GM21360 (cell line): ENCODE measurements around the gene BLOC1S2.
A peak's percentile ranks its signal among the peaks of the same experiment; 100 is the strongest.
"Not testable (repeated sequence)": the region's sequence is repeated elsewhere in the genome, so short reads cannot be mapped to it uniquely, and the experiment has no call there.

Experiments used
- ATAC-seq: cut with Tn5 transposase; IDR thresholded peaks from one replicate; pipeline ENCODE4 v1.9.1; 2021; ENCODE audit warnings: mild to moderate bottlenecking, moderate library complexity; ENCODE audit not compliant: unreplicated experiment

The BLOC1S2 gene

DNA sequence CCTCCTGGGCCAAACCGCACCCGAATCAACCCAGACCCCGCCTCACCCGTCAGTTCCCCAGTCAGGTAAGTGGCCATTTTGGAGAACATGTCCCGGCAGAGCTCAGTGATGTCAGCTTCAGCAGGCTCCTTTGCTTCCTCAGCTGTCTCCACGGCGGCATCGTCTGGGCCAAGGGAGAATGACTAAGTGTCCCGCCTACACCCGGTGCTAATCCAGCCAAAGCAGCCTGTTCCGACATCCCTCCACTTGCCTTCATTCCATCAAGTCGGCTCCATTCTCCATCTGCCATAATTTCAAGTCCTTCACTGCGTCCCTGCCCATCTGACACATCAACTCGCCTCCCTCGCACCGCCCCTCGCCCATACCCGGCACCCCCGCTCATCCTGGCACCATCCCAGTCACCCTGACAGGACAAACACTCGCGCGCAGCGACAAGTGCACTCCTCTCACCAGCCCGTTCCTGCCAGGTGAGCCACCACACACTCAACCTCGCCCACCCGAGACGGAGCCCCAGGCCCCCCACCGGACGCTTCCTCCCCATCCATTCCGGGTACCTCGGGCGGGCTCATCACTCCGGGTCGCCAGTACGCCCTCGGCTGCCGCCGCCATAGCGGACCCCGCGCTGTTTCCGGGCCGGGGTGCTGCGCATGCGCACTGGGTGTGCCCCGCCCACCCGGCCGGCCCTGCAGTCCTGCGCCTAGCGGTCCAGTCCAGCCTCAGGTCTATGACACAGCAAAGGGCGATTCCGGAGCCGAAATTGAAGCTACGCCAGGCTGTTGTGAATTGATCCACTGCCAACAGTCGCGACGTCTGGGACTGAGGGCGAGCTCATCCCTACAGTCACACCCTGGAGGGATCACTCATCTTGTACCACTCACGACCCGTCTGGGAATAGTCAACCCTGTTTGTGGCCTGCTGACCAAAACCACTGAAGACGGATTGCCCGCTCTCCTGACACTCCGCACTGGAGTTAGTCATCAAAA lies at the start of gene BLOC1S2:
BLOC1S2 (minus strand) TSS at position 630 of the 983 bp plus-strand sequence; CDS start at position 609, 21 bp downstream.
- ATAC-seq: peak; percentile 87

DNA sequence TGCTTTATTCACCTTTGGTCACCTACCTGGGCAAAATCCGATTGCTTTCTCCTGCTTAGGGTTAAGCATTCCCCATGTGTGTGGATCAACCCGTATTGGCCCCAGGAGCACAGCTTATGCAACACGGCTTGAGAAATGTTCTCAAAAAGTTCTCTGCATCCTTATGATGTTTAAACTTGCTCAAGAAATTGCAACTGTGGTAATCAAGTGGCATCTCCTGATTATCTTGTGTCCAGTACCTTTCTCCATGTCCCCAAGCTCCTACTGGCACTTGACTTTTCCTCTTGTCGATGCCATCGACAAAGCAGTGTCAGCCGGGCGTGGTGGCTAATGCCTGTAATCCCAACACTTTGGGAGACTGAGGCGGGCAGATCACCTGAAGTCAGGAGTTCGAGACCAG lies 48.3 kb upstream of the BLOC1S2 start:
- ATAC-seq: no peak

DNA sequence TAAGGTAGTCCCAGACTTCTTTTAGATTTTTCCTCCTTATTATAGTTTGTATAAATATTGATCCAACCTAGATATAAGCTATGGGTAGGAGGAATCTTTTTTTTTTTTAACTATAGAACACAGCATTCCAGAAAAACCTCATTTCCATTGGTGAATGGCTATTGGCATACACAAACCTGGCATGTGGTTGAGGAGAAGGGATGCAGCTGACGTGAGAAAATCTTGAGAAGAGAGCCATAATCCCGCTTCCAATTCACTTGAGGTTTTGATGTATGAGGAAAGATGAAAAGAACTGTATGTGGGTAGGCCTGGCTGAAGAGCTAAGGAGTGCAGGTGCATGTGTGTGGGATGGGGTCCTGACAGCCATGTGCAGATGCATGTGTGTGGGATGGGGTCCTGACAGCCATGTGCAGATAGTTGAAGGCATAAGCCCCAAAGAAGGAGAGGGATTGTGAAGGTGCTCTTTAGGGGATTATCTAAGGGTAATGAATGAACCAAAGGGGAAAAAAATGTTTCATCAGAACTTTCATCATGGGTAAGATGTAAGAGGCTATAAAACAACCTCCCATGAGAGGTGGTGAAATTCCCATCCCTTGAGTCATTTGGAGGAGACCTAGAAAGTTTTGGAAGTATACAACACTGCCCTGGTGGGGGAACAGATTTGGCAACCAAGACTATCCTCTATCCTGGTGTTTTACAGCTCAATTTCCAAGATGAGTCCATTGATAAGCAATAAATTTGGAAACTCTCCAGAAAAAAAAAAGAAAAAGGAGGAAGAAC lies 47.4 kb upstream of the BLOC1S2 start:
- no peak for ATAC-seq

DNA sequence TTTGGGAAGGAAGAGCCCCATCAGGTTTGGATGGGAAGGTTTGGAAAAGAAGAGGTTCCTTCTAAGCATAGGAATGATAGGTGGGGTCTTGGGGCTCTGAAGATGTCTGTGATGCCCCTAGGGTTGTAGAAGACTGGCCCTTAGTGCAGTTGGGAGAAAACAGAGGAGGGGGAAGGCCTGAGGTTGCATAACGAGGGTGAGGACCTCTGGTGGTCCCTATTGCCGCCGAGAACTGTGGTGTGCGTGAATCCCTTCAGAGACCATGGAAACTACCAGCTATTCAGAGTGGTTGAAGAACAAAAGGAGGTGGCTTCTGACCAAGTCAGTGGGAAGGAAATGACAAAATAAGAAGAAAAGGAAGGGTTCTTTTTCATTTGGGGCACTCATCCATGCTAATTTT lies 46.6 kb upstream of the BLOC1S2 start:
- no peak for ATAC-seq

DNA sequence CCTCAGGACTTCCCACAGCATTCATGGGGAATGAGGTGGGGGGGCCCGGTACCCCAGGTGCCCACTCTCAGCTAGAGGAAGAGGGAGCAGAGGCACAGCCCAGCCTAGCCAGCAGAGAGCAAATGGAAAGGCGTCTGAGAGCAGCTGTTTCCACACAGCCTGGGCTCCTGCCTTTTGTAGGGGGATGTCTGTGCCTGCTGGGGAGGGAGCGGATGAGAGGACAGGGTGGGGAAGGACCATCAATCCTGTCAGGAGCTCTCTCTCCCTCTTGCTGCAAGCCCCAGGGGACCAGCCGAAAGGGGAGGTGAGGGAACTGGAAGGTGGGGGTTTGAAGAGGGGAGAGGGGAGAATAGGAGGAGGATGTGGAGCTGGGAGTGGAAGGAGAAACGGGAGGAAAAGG lies 43.6 kb upstream of the BLOC1S2 start, which contains the start of gene PKD2L1:
PKD2L1 (minus strand) TSS at position 150 of the 400 bp plus-strand sequence; CDS start at position 25, 125 bp downstream.
- no peak for ATAC-seq

DNA sequence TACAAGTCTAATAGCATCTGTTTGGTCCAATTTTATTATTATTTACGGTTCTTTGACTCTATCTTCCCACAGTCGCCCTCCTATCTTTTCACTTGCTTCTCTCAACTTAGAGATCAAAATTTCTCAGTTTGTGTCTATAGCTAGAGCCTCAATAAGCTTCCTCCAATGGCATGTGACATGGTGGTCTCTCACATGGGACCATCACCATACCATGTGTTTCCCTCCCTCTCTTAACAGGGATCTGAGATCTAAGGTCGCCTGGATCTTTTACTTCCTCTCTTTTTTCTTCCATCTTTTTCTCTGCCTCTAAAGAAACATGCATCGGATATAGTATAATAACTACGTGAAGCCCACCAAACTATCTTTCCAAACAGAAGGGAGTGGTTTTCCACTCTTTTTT lies 41.7 kb upstream of the BLOC1S2 start:
- no peak for ATAC-seq

DNA sequence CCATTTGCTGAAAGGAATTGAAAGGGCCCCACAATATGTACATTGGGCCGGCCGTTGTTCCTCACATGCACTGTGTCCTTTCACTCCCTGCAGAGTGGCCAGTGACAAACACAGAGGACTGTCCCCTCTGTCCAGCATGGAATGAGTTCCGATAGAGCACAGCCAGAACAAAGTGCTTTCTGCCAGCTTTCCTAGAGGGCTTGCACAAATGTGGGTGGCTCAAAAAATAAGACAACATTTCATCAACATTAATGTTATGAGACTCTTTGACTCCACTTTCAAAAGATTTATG lies 41.2 kb upstream of the BLOC1S2 start:
- no peak for ATAC-seq

DNA sequence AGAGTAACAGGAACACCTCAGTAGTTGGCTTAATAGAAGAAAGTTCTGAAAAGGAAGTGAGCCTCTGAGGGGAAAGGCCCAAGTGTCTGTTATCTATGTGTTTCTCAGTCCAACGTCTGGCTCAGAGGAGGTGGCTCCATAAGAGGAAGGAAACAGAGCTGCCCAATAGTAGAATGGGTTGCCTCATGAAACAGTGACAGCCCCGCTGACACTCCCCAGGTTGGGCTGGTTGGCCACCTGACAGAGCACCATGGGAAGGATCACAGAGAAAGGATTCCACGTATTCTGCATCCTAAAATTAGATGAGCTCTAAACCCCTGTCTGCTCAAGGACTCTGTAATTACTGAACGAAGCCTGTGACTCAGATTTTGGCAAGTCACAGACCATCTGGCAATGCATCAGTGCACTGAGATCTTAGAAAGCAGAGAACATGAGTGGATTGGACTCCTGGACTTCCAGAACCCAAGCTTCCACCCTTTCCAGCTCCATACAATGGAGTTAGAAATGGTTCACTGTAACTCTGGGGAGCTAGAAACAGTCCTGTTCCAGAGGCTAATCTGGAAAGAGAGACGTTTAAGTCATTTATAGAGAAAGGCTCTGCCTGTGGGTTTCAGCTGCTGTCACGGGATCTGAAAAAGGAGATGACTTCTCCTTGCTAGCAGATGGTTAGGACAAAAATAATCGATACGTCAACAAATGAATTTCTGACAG lies 40.7 kb upstream of the BLOC1S2 start:
- peak; percentile 97 for ATAC-seq

DNA sequence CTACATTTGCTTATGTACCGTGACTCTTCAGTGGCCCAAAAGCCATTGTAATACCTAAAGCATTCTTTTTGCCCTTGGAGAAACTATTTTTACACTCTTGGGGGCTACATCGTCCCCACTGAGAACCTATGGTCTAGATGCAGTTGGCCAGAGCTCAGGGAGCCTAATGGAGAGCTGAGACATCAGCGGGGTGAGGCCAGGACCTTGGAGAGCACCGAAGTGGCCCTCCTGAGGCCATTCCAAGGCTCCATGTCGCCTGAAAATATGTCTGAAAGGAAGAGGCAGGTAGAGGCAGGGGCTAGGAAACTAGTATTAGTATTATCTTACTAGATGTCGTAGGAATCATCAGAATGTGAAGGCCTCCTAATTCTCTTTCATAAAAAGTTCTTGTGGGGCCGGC lies 38.7 kb upstream of the BLOC1S2 start:
- no peak for ATAC-seq

DNA sequence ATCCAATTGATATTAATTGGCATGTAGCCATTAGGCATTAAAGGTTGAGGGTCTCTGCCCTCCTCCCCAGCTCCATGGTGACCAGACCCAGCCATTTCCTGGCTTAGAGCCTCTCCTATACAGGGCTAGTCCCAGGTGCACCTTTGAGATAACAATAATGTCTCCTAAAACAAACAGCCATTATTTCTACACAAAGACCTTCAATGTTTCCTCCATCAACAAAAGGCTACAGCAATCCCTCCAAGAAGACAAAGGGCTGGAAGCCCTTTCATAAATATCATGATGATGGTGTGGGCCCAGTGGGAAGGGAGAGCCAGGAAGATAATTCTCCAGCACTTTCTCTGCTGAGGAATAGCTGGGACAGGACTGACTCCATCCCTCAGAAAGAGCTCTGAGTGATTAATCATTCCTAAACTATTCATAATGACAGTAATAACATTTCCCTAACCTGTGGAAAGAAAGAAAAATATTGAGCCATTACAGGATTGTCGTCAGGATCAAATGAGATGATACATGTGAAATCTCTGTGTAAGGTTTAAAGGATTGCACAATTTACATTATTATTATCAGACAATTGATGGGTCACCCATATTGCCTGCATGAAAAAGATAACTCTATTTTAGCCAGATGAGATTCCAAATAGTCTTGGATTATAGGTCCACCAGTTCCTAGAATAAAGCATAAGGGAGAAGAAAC lies 33.4 kb upstream of the BLOC1S2 start:
- no peak for ATAC-seq

DNA sequence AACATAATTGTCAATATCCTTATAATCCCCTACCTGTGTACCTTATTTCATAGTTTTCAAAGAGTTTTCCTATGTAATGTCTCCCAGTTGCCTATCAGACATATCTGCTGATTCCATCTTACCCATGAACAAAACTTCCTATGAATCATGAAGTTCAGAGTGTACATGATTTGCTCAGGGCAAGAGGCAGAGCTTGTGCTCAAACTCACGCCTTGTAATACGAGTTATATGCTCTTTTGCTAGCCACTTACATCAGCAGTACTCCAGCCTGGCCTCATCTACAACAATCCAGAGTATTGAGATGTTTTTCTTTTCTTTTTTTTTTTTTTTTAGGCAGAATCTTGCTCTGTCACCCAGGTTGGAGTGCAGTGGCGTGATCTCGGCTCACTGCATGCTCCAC lies 31.7 kb upstream of the BLOC1S2 start:
- ATAC-seq: no peak

DNA sequence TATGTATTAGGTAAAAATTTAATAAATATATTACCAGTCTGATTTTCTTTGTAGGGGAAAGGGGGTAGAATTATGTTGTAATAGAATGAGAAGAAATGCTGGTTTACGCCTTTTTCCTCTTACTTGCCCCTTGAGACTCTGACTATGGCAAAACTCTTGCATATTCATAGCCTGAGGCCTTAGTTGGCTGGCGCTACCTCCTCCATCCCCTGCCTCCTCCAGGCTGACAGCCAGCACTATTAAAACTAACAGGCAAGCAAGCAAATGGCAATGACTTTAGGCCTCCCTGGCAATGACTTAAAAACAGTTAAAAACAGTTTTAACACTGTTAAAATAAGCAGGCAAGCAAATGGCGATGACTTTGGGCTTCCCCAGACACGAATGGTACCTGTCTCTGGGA lies 29.1 kb upstream of the BLOC1S2 start:
- ATAC-seq: no peak

DNA sequence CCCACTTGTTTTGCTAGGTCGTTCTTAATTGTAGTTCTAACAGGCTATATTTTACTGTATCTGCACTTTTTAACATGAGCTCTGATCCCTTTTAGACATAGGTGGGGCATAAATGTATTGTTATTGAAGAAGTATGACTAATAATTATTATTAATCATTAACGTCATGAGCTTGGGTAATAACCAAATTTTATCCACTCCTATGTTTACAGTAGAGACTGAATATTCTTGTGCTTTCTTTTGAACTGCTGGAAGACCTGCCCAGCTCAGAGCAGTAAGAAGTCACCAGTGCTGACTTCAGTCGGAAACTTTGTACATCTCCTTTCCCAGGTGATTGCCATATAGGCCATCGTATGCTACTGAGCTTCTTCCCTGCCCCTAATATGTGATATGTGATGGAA lies 24.8 kb upstream of the BLOC1S2 start:
- ATAC-seq: no peak

DNA sequence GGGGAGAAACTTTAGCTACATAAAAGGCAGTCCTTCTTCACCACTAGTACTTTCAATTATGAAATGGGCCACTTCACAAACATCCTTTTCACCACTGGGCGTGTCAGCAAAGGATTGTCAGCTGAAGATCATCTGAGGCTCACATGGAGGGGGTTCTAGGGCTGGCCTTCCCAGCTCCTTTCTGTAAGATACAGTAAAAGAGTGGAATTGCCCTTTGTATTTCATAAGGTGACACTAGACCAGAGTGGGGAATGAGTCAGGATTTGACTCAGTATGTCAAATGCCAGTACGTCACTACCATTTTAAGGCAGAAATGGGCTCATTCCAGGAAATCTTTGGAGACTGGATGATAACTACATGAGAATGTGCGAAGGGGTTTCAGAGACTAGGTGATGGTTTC lies 21.2 kb upstream of the BLOC1S2 start:
- ATAC-seq: no peak

DNA sequence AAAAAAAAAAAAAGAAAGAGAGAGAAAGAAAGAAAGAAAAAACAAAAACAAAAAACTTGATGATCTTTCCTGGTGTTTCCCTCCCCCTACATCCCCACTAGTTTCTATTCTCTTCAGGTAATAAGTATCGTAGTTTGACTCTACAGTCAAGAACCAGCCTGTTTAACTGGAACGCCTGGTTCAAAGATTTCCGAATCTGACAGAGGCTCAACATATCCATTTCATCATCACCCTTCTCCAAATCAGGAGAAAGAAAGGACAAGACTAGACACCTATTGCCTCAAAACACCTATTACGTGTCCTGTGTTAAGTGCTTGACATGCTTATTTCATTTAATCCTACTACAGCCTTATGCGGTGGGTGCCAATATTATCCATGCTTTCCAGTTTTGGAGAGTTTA lies 20.4 kb upstream of the BLOC1S2 start:
- ATAC-seq: no peak

DNA sequence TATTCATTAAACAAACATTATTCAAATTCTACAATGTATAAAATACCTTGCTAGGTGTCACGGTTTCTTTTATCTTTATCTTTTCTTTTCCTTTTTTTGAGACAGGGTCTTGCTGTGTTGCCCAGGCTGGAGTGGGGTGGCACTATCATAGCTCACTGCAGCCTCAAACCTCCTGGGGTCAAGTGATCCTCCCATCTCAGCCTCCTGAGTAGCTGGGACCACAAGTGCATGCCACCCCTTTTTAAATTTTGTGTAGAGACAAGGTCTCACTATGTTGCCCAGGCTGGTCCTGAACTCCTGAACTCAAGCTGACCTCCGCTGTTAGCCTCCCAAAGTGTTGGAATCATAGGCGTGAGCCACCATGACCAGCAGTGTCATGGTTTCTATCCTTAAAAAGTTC lies 17.9 kb upstream of the BLOC1S2 start:
- no peak for ATAC-seq

DNA sequence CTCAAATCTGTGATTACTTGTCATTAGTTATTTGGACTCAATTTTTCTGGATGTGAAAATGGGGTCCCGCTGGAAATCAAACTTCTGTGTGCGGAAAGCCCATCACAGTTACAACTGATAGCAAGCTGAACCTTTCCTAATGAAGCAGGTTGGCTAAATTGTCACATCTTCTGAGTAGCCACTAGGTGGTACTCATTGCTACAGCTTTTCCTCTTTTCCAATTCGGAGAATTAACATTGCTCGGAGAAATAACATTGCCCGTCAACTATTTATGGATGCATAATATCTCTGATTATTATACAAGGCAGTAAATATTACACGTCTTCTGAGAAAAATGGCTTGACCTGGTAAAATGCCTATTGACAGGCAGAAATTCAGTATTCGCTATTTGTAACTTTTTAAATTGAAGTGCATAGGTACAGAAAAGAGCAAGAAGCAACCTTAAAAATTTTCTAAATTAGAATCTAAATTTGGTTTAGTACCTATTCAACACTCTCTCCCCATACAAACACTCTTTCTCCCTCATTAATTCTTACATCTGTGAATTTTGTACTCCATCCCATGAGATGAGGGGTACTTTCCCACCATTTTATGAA lies 17.3 kb upstream of the BLOC1S2 start:
- ATAC-seq: no peak

DNA sequence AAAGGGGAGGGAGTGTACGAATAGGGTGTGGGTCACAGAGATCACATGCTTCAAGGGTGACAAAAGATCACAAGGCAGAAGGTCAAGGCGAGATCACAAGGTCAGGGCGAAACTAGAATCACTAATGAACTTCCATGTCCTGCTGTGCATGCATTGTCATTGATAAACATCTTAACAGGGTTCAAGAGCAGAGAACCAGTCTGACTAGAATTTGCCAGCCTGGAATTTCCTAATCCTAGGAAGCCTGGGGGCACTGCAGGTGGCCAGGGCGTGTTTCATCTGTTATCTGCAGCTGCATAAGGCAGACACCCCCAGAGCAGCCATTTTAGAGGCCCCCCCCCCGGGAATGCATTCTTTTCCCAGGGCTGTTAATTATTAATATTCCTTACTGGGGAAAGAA lies 14.6 kb upstream of the BLOC1S2 start:
- ATAC-seq: not testable (repeated sequence)

DNA sequence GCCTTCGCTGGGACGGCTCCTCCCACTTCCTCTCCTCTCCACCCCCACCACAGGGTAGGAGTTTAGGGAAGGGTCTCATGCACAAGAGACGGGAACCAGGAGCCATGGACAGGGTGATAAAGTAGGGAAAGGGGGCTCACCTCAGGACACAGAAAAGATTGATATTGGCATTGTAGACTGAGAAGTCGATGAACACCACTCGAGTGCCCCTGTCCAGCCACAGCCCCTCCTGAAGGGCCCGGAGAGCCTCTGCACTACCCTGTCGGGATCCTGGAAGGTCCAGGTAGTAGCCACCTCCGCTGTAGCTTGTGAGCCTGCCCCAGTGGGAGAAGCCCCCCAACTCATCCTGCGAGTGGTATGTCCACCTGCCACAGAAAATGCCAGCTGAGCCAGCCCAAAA lies 10.8 kb upstream of the BLOC1S2 start:
- ATAC-seq: no peak

DNA sequence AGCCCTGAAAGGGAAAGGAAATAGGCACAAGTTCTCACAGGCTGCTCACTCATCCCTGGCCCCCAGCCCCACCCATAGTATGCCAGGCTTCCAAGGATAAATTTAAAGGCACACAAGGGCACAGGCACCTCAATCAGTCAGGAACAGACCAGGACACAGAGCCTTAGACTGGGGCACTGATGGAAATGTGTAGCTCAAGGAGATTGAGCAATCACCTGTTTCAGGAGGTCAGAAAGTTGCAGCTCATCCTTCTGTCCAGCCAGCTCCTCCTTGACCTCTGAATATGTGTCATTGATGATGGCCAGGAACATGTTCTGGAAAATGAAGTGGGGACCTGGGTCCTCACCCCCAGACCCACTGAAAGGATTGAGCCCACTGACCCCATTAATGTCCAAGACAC lies 6.6 kb upstream of the BLOC1S2 start:
- no peak for ATAC-seq
